Smooth muscle cell (in vitro differentiated cells): ENCODE measurements around the gene CMKLR1. TPM values are rescaled to one million over a fixed set of nuclear protein-coding genes. Genes with fewer than 3 reads are reported as not detected.

Source experiments
- DNase-seq: peaks from one replicate; lab custom pipeline; 2025; ENCODE audit not compliant: unreplicated experiment; lab: John Stamatoyannopoulos, UW
- H2AFZ ChIP-seq: fragments of 200-600 bp; sonication (generic); 2 replicates; pipeline ENCODE4 v1.6.0; 2016; ENCODE audit warnings: antibody characterized with exemption, low read depth, mild to moderate bottlenecking
- H3F3A ChIP-seq: fragments of 200-600 bp; sonication (generic); 2 replicates; pipeline ENCODE4 v1.6.0; 2017; ENCODE audit warnings: antibody characterized with exemption, low read depth
- H3K27ac ChIP-seq: fragments of 200-600 bp; sonication (generic); 2 replicates; pipeline ENCODE4 v1.5.1; 2016; ENCODE audit warnings: low read depth, mild to moderate bottlenecking
- H3K27me3 ChIP-seq: fragments of 200-600 bp; sonication (generic); 2 replicates; pipeline ENCODE4 v1.6.1; 2016; ENCODE audit warnings: low read depth, mild to moderate bottlenecking
- H3K36me3 ChIP-seq: fragments of 200-600 bp; sonication (generic); 2 replicates; pipeline ENCODE4 v1.5.1; 2016; ENCODE audit warnings: low read depth
- H3K4me1 ChIP-seq: fragments of 200-600 bp; sonication (generic); 2 replicates; pipeline ENCODE4 v1.5.1; 2016; ENCODE audit warnings: low read depth
- H3K4me2 ChIP-seq: fragments of 200-600 bp; sonication (generic); 2 replicates; pipeline ENCODE4 v1.6.0; 2016; ENCODE audit warnings: mild to moderate bottlenecking
- H3K4me3 ChIP-seq: fragments of 200-600 bp; sonication (generic); 2 replicates; pipeline ENCODE4 v1.5.1; 2016; ENCODE audit warnings: mild to moderate bottlenecking
- H3K79me2 ChIP-seq: fragments of 200-600 bp; sonication (generic); 2 replicates; pipeline ENCODE4 v1.6.0; 2016; ENCODE audit warnings: low read depth, mild to moderate bottlenecking
- H3K9ac ChIP-seq: fragments of 200-600 bp; sonication (generic); 2 replicates; pipeline ENCODE4 v1.6.0; 2016; ENCODE audit warnings: low read depth
- H3K9me3 ChIP-seq: fragments of 200-600 bp; sonication (generic); replicated peaks from 2 replicates; pipeline ENCODE4 v1.5.1; 2016; ENCODE audit warnings: low read depth
- H4K20me1 ChIP-seq: fragments of 200-600 bp; sonication (generic); 2 replicates; pipeline ENCODE4 v1.6.0; 2016; ENCODE audit warnings: low read depth
- whole genome bisulfite sequencing: methylation state at CpG from one replicate; pipeline ENCODE4 v1.1.7; 2016; ENCODE audit warnings: low lambda C conversion rate; 5-methylcytosine and 5-hydroxymethylcytosine counted together
- polyA plus RNA-seq: library from polyadenylated mRNA; unstranded; fragments of >200 nt; fragmentation: Nextera tagmentation; extraction: Ambion mirVana; gene quantifications from 2 replicates; pipeline ENCODE4 v1.2.1, GENCODE V29; 2016
- total RNA-seq: library from RNA; depleted of rRNA; stranded (reverse); fragments of >200 nt; gene quantifications from 2 replicates; pipeline ENCODE4 v1.2.3, GENCODE V29; 2014
- TF ChIP-seq, protein P1 (sequence below): fragments of 200-600 bp; sonication (generic); IDR thresholded peaks from 2 replicates; pipeline ENCODE4 v1.5.1; 2017; ENCODE audit warnings: borderline replicate concordance, mild to moderate bottlenecking, antibody characterized with exemption; ENCODE audit not compliant: insufficient read depth, poor library complexity, severe bottlenecking

The CMKLR1 gene
- total and polyA plus RNA-seq, 2 experiments from 2014 or later: 179 to 294 TPM

DNA sequence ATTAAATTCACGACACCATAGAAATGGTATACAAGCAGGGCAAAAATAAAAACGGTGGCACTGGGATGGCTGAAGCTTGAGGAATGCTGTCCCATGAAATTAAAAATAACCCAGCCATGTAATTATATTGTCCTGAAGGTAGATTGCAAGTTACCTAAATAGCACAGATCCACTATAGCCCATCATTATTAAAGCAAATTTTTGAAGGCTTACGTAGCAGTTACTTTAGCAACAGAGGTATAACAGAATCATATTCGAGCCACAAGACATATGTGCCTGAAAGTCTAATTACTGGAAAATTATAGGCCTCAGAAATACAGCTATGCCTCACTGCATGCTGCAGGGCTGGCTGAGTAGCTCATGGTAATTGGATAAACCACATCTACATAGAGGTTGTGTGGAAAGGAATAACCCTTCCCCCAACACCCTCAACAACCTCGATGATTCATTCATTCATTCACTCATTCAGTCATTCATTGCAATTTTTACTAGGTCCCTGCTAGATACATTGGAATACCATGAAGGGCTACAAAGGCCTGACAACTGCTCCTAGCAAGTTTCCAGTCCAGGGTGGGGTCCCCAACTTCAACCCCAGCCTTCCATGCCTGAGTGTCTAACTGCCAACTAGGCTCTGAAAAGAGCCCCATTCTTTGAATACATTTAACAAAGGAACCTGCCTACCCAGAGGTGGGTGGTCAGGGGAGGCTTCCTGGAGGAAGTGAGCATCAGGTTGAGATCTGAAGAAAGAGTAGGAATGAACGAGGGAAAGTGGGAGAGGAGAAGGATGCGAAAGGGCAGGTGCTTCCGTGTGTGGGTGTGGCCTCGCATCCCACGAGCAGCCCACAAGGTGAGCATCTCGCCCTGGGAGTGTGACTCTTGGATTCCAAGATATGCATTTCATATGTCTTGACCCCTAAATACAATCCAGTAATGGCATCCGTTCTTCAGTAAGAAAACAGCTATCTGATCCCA lies 18.0 kb upstream of the CMKLR1 start:
- DNase-seq: no peak
- H3K79me2 ChIP-seq: no peaks in the 10 kb centered on the region
- H3K27me3 ChIP-seq: no peaks in the 10 kb centered on the region
- H2AFZ ChIP-seq: no peak overlapping the region
- no peaks in the 10 kb centered on the region for H3K9me3 ChIP-seq
- TF ChIP-seq, protein P1, sequence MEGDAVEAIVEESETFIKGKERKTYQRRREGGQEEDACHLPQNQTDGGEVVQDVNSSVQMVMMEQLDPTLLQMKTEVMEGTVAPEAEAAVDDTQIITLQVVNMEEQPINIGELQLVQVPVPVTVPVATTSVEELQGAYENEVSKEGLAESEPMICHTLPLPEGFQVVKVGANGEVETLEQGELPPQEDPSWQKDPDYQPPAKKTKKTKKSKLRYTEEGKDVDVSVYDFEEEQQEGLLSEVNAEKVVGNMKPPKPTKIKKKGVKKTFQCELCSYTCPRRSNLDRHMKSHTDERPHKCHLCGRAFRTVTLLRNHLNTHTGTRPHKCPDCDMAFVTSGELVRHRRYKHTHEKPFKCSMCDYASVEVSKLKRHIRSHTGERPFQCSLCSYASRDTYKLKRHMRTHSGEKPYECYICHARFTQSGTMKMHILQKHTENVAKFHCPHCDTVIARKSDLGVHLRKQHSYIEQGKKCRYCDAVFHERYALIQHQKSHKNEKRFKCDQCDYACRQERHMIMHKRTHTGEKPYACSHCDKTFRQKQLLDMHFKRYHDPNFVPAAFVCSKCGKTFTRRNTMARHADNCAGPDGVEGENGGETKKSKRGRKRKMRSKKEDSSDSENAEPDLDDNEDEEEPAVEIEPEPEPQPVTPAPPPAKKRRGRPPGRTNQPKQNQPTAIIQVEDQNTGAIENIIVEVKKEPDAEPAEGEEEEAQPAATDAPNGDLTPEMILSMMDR: no peak
- H4K20me1 ChIP-seq: no peaks in the 10 kb centered on the region
- H3K27ac ChIP-seq: no peak overlapping the region
- no peaks in the 10 kb centered on the region for H3K36me3 ChIP-seq
- H3K9ac ChIP-seq: no peak overlapping the region
- peaks cover 5% of the 10 kb centered on the region for H3K4me1 ChIP-seq
- no peaks in the 10 kb centered on the region for H3F3A ChIP-seq
- no peak overlapping the region for H3K4me2 ChIP-seq
- no peak overlapping the region for H3K4me3 ChIP-seq
- 87% methylated on average over 12 of the region's 12 CpGs for WGBS

DNA sequence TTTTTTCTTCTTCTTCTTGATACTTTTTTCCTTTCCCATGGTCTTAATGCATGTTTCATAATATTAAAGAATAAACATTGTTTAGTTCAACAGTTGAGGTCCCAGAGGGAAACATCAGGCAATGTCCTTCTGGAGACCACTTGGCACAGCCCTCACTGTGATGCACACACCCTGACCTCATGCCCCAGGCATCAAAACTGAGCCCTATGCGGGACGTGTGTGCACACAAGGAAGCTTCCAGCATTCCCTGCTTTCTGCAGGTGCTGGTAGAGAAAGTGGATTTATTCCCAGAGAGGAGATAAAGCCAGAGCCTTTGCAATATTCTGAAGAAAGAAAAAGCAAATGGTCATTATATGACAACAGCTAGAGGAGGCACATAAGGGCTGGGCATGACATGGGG lies 16.0 kb upstream of the CMKLR1 start:
- Histone ChIP-seq H4K20me1 (no peaks in the 10 kb centered on the region), H3K9me3 (no peaks in the 10 kb centered on the region), H2AFZ (no peak overlapping the region), H3K27me3 (no peaks in the 10 kb centered on the region), H3K9ac (no peak overlapping the region), H3K27ac (no peak overlapping the region), H3F3A (no peaks in the 10 kb centered on the region), H3K4me3 (no peak overlapping the region), H3K4me1 (no peaks in the 10 kb centered on the region), H3K36me3 (no peaks in the 10 kb centered on the region), H3K79me2 (no peaks in the 10 kb centered on the region), H3K4me2 (no peak overlapping the region)
- TF ChIP-seq, protein P1: no peak
- 92% methylated on average over 2 of the region's 2 CpGs for WGBS
- DNase-seq: no peak

DNA sequence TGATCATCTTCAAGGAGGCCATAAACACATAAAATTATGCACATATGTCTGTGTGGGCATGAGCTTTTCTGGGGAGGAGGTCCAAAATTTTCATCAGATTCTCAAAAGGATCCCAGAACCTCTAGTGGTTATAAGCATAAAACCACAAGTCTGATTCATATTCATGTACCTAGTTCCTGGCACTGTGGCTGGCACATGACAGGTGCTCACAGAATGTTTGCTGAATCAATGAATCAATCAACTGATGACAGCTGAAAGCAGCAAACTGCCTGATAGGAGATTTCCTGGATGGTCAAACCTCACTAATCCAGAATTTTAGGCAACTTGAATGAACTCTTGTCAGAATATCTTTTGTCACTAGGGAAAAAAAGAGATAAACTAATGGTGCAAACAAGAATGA lies 13.5 kb upstream of the CMKLR1 start:
- Histone ChIP-seq H3K4me1 (no peaks in the 10 kb centered on the region), H3K27me3 (no peaks in the 10 kb centered on the region), H3K9ac (no peak overlapping the region), H3F3A (no peaks in the 10 kb centered on the region), H3K36me3 (no peaks in the 10 kb centered on the region), H3K79me2 (no peaks in the 10 kb centered on the region), H3K4me2 (no peak overlapping the region), H3K9me3 (no peaks in the 10 kb centered on the region), H3K27ac (no peak overlapping the region), H4K20me1 (no peaks in the 10 kb centered on the region), H3K4me3 (no peak overlapping the region), H2AFZ (no peak overlapping the region)
- no peak for DNase-seq
- TF ChIP-seq, protein P1: no peak
